ENCODE data around the gene PHYHD1. TPM values are rescaled to one million over a fixed set of nuclear protein-coding genes. Genes with fewer than 3 reads are reported as not detected.
"Not testable (repeated sequence)": the region's sequence is repeated elsewhere in the genome, so short reads cannot be mapped to it uniquely, and the experiment has no call there.

Gene PHYHD1
- total RNA-seq, 4 donors from 2014 or later, result 10.1 to 65.3 (median 39.4) TPM

- no peak overlapping the region for H3K27ac ChIP-seq
- no peak for DNase-seq
- intact Hi-C loops (cut with DNase I), result no loop called here
- no peaks in the 10 kb centered on the region for H3K27me3 ChIP-seq
- TF ChIP-seq POLR2A (IDR thresholded peaks at IDR 0.05) (no peak), CTCF (IDR thresholded peaks at IDR 0.05) (no peak)
- no peak overlapping the region for H3K4me3 ChIP-seq (replicated peaks in 1 of 3)
- H3K36me3 ChIP-seq, result peaks cover 0 to 6% of the 10 kb centered on the region in 2 donors
- peaks cover 0 to 13% of the 10 kb centered on the region in 2 donors for H3K4me1 ChIP-seq
- 97 to 98% methylated on average over 7 to 9 of the region's 9 CpGs for WGBS, 2 donors
- no peaks in the 10 kb centered on the region for H3K9me3 ChIP-seq
Observed at GRCh38 chr9:128937310-128938165, 16.8 kb downstream of the PHYHD1 start.

GRCh38 chr9:128940271-128940921, 19.6 kb downstream of the PHYHD1 start:
- H3K4me3 ChIP-seq (replicated peaks in 1 of 3), result no peak overlapping the region
- H3K27me3 ChIP-seq, result no peaks in the 10 kb centered on the region
- intact Hi-C loops (cut with DNase I), result no loop called here
- DNase-seq, result no peak
- 71% methylated on average over 14 to 15 of the region's 15 CpGs for WGBS, 2 donors
- peak overlapping the region in 2 of 3 donors; percentile 24 to 73 for H3K27ac ChIP-seq
- H3K4me1 ChIP-seq, result peaks cover 0 to 13% of the 10 kb centered on the region in 2 donors
- TF ChIP-seq CTCF (IDR thresholded peaks at IDR 0.05) (no peak), POLR2A (IDR thresholded peaks at IDR 0.05) (no peak)
- no peaks in the 10 kb centered on the region for H3K9me3 ChIP-seq
- peaks cover 0 to 3% of the 10 kb centered on the region in 2 donors for H3K36me3 ChIP-seq

GRCh38 chr9:128940946-128941755, 20.4 kb downstream of the PHYHD1 start:
- intact Hi-C loops (cut with DNase I), result no loop called here

GRCh38 chr9:128943832-128944620, 23.2 kb downstream of the PHYHD1 start:
- H3K36me3 ChIP-seq, result no peaks in the 10 kb centered on the region
- H3K9me3 ChIP-seq, result no peaks in the 10 kb centered on the region
- peaks cover 11 to 25% of the 10 kb centered on the region in 2 donors for H3K4me1 ChIP-seq
- H3K27me3 ChIP-seq, result no peaks in the 10 kb centered on the region
- DNase-seq, result no peak
- intact Hi-C loops (cut with DNase I), result no loop called here
- TF ChIP-seq CTCF (IDR thresholded peaks at IDR 0.05) (no peak), POLR2A (IDR thresholded peaks at IDR 0.05) (no peak)
- no peak overlapping the region for H3K4me3 ChIP-seq (replicated peaks in 1 of 3)
- 90 to 96% methylated on average over 7 of the region's 7 CpGs for WGBS, 2 donors
- H3K27ac ChIP-seq, result peak overlapping the region in 2 of 3 donors; percentile 20 to 22

More at GRCh38 chr9:128940946-128941755, 20.4 kb downstream of the PHYHD1 start:
- Histone ChIP-seq H3K9me3 (no peaks in the 10 kb centered on the region), H3K4me1 (peaks cover under 1 to 13% of the 10 kb centered on the region in 2 donors), H3K36me3 (peaks cover 0 to 3% of the 10 kb centered on the region in 2 donors), H3K4me3 (replicated peaks in 1 of 3) (no peak overlapping the region), H3K27me3 (no peaks in the 10 kb centered on the region), H3K27ac (peak overlapping the region in 2 of 3 donors; percentile 10 to 73)
- TF ChIP-seq POLR2A (IDR thresholded peaks at IDR 0.05) (no peak), CTCF (IDR thresholded peaks at IDR 0.05) (no peak)
- DNase-seq, result peak; percentile 22 to 23
- 80% methylated on average over 7 to 10 of the region's 12 CpGs for WGBS, 2 donors

GRCh38 chr9:128944966-128945365, 24.2 kb downstream of the PHYHD1 start:
- H3K4me1 ChIP-seq, result peaks cover 11 to 25% of the 10 kb centered on the region in 2 donors
- WGBS, 2 donors, result 85 to 93% methylated on average over 7 of the region's 7 CpGs
- DNase-seq; intact Hi-C loops (cut with DNase I); H3K9me3 ChIP-seq; H3K36me3 ChIP-seq; H3K4me3 ChIP-seq (replicated peaks in 1 of 3); H3K27ac ChIP-seq; H3K27me3 ChIP-seq: not testable (repeated sequence)

All from thyroid gland (tissue), 4 donors.